Ovary (tissue), 9 donors: ENCODE data around the gene FAM135A. TPM values are rescaled to one million over a fixed set of nuclear protein-coding genes. Genes with fewer than 3 reads are reported as not detected.

ENCODE experiments used
- DNase-seq, 5 donors: peaks; one replicate each; pipeline ENCODE4 v3.0.0-alpha.2; 2019 to 2020
- H3K27ac ChIP-seq, 2 donors: fragments of 200-600 bp; one replicate each; pipeline versions ENCODE4 v1.5.1 to v1.8.0; 2019 to 2022
- H3K27me3 ChIP-seq: fragments of 200-600 bp; one replicate; pipeline ENCODE4 v1.8.0; 2022
- H3K36me3 ChIP-seq: fragments of 200-600 bp; sonication (generic); one replicate; pipeline ENCODE4 v1.5.1; 2019
- H3K4me1 ChIP-seq: one replicate; pipeline ENCODE4 v1.8.1; 2013; ENCODE audit warnings: mild to moderate bottlenecking, moderate library complexity; ENCODE audit not compliant: insufficient read depth
- H3K4me3 ChIP-seq: fragments of 200-600 bp; sonication (generic); one replicate; pipeline ENCODE4 v1.5.1; 2017
- H3K9me3 ChIP-seq, 2 donors: fragments of 200-600 bp in 1 of 2; sonication (generic) in 1 of 2; one replicate each; pipeline versions ENCODE4 v1.5.1 to v1.8.1; 2013 to 2019; ENCODE audit warnings: mild to moderate bottlenecking in 1 of 2, moderate library complexity in 1 of 2
- CTCF ChIP-seq, 3 donors: fragments of 450-650 bp in 2 of 3; fragments of 200-600 bp in 1 of 3; IDR thresholded peaks; one replicate each; pipeline versions ENCODE4 v1.5.1 to v1.8.0; 2016 to 2022; ENCODE audit warnings: antibody characterized with exemption in 3 of 3, mild to moderate bottlenecking in 1 of 3
- EP300 ChIP-seq: sonication (generic); formaldehyde crosslinking; IDR thresholded peaks from one replicate; pipeline ENCODE4 v1.6.1; 2017; ENCODE audit warnings: antibody characterized with exemption
- POLR2A ChIP-seq: fragments of 450-650 bp; IDR thresholded peaks from one replicate; pipeline ENCODE4 v1.6.1; 2017; ENCODE audit warnings: antibody characterized with exemption, mild to moderate bottlenecking, moderate library complexity
- WGBS, 3 donors: extraction: QIAGEN DNeasy Blood & Tissue Kit in 1 of 3; methylation state at CpG; one replicate each; pipeline versions ENCODE4 v1.1.5 to v1.1.7; 2013 to 2017; 5-methylcytosine and 5-hydroxymethylcytosine counted together
- intact Hi-C, 4 donors: fragments of 100-400 bp; cut with DNase I; formaldehyde crosslinking; loops; one replicate each; pipeline versions ENCODE4 v1.11.0 to v1.15.1; 2022 to 2023
- polyA plus RNA-seq, 2 donors: library from polyadenylated mRNA; stranded (reverse); fragments of 200-250 nt in 1 of 2; fragments of 350-450 nt in 1 of 2; fragmentation: Illumina TruSeq in 1 of 2; extraction: RNeasy Lipid Tissue Mini Kit (QIAGEN cat#74804) in 1 of 2; gene quantifications; one replicate each; pipeline ENCODE4 v1.2.3, GENCODE V29; 2013 to 2014
- total RNA-seq, 7 donors: library from RNA; depleted of rRNA in 2 of 7; stranded (reverse); fragments of >200 nt in 2 of 7; fragmentation: NEBNext Ultra II Directional in 3 of 7; extraction: Animal tissue kit (Norgen Biotek cat#: 25700) in 3 of 7; gene quantifications; one replicate each; pipeline versions ENCODE4 v1.1.0 to v1.2.4, GENCODE V29; 2016 to 2023
- donor health status: DM: no; HTN: no; CAD: no; lungs with moderate emphysema.
- donor health status: DM: no; HTN: no; CAD: no.
- donor health status: Bipolar disorder and iron deficiency.
- donor health status: DM: yes; HTN: yes; CAD: no.
- donor health status: DM: no; HTN: no; CAD: no.
- donor health status: DM: yes; HTN: yes; CAD: no.

FAM135A gene
- total and polyA plus RNA-seq, 9 donors = 8.6 to 34.1 (median 25.1) TPM

GRCh38 chr6:70371454-70372105, 41.7 kb upstream of the FAM135A start:
- Histone ChIP-seq H3K36me3 (no peaks in the 10 kb centered on the region), H3K27me3 (no peaks in the 10 kb centered on the region), H3K4me1 (no peaks in the 10 kb centered on the region), H3K27ac (no peak overlapping the region), H3K9me3 (no peaks in the 10 kb centered on the region), H3K4me3 (no peak overlapping the region)
- intact Hi-C loops = no loop called here
- WGBS, 3 donors = 2 to 3% (median 3%) methylated on average over 1 of the region's 1 CpG
- DNase-seq = no peak
- TF ChIP-seq EP300 (no peak), CTCF (IDR thresholded peaks at IDR 0.05) (peak in 2 of 3 donors; percentile 24 to 48), POLR2A (no peak)

DNA sequence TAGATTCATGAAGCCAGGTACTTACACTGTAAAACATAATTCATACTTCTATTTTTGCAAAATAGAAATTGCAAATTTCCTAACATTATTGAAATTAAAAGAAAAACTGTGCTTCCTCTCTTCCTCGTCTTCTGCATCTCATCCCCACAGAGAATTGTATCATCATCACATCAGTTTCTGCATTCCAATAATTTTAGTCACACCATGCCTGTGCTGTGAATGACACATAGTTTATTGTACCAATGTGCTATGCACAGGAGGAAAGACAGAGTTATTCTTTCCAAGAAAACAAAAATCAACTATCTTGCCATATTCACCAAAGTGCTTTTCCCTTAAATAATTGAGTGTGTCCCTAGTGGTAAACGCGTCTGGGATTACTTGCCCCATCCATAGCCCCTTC, 38.1 kb upstream of the FAM135A start:
- intact Hi-C loops = no loop called here
- no peaks in the 10 kb centered on the region for H3K36me3 ChIP-seq
- H3K4me3 ChIP-seq = no peak overlapping the region
- no peaks in the 10 kb centered on the region for H3K27me3 ChIP-seq
- H3K9me3 ChIP-seq = no peaks in the 10 kb centered on the region
- TF ChIP-seq CTCF (IDR thresholded peaks at IDR 0.05) (no peak), EP300 (no peak), POLR2A (no peak)
- no peak overlapping the region for H3K27ac ChIP-seq
- no peaks in the 10 kb centered on the region for H3K4me1 ChIP-seq
- WGBS, 3 donors = 69 to 85% (median 78%) methylated on average over 3 of the region's 3 CpGs
- no peak for DNase-seq

DNA sequence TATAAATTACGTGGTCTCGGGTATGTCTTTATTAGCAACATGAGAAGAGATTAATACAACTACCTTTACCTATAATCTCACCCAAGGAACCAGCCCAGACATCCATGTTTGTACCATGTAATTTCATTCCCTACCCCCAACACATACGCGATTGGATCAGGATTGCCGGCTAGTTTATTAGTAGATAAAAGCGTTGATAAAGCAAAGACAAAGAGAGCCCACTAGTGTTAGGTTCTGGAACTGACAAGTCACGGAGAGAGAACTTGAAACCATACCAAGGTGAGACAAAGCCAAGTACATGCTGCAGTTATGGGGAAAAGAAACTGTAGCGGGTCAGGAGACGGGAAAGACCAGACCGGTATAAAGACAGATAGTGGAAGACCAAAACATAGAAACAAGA, 37.4 kb upstream of the FAM135A start:
- Histone ChIP-seq H3K36me3 (no peaks in the 10 kb centered on the region), H3K4me1 (no peaks in the 10 kb centered on the region), H3K4me3 (no peak overlapping the region), H3K27me3 (no peaks in the 10 kb centered on the region), H3K9me3 (no peaks in the 10 kb centered on the region), H3K27ac (no peak overlapping the region)
- DNase-seq = no peak
- no peak for TF ChIP-seq CTCF (IDR thresholded peaks at IDR 0.05)
- no peak for TF ChIP-seq EP300
- no peak for TF ChIP-seq POLR2A
- intact Hi-C loops = no loop called here
- WGBS, 3 donors = 82 to 87% (median 83%) methylated on average over 10 of the region's 10 CpGs

DNA sequence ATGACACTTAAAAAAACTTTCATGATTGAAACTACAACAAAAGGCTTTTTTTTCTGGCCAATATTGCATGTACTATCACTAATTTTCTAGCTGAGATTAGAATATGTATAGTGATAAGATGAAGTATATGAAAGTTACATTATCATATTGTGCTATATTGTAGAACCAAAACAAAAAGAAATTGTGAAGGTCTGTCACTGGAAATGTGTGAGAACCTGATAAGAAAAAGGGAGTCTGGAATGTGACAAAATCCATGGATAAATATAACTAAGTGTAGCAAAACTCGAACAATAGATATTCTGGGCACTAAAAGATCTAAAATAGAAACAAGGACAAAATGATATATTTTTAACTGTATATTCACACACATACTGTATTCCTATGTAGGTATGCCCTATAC, 36.7 kb upstream of the FAM135A start:
- Histone ChIP-seq H3K9me3 (no peaks in the 10 kb centered on the region), H3K4me1 (no peaks in the 10 kb centered on the region), H3K4me3 (no peak overlapping the region), H3K27me3 (no peaks in the 10 kb centered on the region), H3K27ac (no peak overlapping the region), H3K36me3 (no peaks in the 10 kb centered on the region)
- intact Hi-C loops = no loop called here
- 7 to 36% (median 15%) methylated on average over 1 of the region's 1 CpG for WGBS, 3 donors
- no peak for DNase-seq
- no peak for TF ChIP-seq POLR2A
- no peak for TF ChIP-seq CTCF (IDR thresholded peaks at IDR 0.05)
- no peak for TF ChIP-seq EP300
